Non-pigmented ciliary epithelial cell (primary cell): ENCODE results near the gene TENM4.

ENCODE experiments used
- DNase-seq: peaks from one replicate; pipeline ENCODE4 v3.0.0-alpha.2; 2010; ENCODE audit warnings: low read depth

TENM4 gene

GRCh38 chr11:79174045-79175008, 266.5 kb downstream of the TENM4 start:
- no peak for DNase-seq

DNA sequence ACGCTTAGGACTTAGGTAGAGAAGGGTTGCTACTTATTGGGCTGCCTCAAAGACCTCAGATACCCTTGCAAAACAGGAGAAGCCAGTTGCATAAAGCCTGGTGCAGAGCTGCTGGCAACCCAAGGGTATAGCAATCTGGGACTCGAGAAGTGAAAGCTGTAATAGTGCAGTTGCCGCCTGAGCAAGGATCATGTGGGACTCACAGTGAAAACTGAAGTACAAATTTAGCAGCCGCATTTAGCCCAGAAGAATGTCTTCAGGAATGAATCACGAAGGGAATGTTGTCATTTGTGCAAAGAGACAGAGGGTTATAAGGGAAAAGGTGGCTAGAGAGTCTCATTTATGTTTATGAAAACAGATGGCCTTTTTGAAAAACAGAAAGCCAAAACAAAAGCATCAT, 267.2 kb downstream of the TENM4 start:
- peak; percentile 57 for DNase-seq

GRCh38 chr11:79170321-79170720, 270.5 kb downstream of the TENM4 start:
- no peak for DNase-seq

GRCh38 chr11:79168530-79169110, 272.2 kb downstream of the TENM4 start:
- DNase-seq, result no peak

DNA sequence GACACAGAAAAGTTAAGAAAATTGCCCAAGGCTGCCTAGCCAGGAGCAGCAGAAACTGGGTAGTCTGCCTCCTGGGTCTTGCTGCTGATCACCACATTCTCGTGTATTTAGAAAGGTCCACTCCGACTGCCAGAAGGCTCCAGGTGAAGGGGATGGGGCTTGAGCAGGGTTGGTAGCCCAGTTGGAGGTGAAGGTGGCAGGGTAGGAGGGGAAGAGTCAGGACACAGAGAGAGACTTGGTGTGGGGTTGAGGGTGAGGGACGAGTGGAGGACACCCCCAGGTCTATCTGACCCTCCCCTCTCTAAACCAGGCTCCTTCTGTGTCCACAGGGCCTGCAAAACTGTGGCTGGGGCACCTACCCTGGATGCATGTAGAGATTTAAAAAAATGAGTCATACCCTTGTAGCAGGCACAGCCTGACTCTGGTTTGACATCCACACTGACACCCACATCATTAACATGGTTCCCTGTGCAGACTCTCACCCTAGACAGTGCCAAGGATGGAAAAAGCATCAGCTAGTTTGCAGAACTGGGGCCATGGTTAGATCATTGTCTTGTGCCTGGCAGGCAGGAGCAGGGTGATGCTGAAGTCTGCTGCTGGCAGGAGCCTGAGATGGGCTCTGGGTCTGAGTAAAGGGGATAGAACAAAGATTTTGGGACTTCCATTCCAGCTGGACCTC, 273.2 kb downstream of the TENM4 start:
- no peak for DNase-seq

GRCh38 chr11:79165908-79166307, 274.9 kb downstream of the TENM4 start:
- DNase-seq, result no peak

GRCh38 chr11:79160791-79161403, 279.9 kb downstream of the TENM4 start:
- no peak for DNase-seq

GRCh38 chr11:79159657-79160450, 281.0 kb downstream of the TENM4 start:
- DNase-seq, result no peak

DNA sequence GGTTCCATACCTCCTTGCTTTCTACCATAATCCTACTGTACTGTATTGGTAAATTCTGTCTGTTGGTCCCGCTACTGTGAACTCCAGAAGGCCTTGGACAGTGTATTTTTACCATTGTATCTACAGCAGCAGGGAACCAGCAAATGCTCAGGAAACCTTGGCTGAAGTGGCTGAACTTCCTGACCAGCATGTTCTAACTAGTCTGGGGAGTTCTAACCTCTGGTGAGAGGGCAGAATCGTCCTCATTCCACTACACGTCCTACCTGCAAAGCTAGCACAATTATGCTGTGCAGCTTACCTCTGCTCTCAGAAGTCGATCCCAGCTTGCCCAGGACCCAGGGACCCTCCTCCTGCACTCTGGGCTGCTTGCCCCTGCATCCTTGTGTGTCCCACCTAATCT, 283.1 kb downstream of the TENM4 start:
- no peak for DNase-seq

- DNase-seq, result no peak
Measured at GRCh38 chr11:79156031-79156430, 284.8 kb downstream of the TENM4 start.

DNA sequence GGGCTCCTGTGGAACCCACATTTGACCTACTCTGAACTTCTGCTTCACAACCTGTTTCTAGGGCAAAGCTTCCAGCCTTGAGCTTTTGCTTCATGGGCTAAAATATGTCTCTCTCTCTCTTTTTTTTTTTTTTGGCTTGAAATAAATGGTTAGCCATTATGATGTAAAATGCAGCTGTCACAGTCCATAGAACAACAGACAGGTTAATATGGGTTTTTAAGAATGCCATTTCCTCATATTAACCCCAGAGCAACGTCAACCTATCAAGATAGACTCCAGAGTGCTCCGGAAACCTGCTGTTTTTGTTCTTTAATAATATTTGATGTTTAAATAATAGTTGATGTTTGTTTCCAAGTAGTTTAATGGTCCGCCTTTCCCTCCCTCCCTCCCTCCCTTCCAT, 285.6 kb downstream of the TENM4 start:
- no peak for DNase-seq

GRCh38 chr11:79152511-79152910, 288.3 kb downstream of the TENM4 start:
- no peak for DNase-seq

DNA sequence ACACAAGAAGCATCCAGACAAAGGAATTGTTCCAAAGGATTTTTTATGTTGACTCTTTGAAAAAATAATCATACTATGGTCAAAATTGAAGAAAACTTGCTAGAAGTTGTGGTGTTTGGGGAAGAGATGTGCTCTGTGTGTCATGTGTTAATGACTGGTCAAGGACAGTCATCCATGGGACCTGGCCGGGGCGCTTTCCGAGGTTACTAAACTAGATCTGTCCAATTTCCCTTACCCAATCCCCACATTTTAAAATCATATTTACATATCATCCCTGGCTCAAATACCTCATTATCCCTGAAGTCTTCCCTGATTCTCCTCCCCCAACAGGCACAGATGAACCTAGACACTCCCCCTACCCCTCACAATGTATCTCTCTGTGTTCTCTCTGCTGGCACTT, 289.4 kb downstream of the TENM4 start:
- DNase-seq, result no peak

DNA sequence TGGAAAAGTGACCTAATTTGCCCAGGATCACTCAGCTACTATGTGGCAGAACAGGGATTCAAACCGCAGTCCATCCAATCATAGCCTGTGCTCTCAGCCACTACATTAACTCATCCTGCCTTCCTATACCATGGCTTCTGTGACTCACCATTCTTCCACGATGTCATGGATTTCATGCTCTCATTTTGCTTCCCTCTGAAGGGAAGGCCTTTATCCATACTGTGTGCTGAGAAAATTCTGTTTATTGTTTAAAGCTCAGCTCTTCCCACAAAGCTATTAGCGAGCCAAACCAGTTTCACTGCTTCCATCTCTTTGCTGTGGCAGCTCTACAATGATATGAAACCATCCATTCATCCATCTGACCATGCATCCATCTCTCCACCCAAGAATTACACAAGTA, 289.9 kb downstream of the TENM4 start:
- DNase-seq, result no peak

- DNase-seq, result no peak
Measured at GRCh38 chr11:79150320-79150719, 290.5 kb downstream of the TENM4 start.

GRCh38 chr11:79147731-79148130, 293.1 kb downstream of the TENM4 start:
- no peak for DNase-seq

- DNase-seq, result no peak
Measured at GRCh38 chr11:79147011-79147410, 293.8 kb downstream of the TENM4 start.

DNA sequence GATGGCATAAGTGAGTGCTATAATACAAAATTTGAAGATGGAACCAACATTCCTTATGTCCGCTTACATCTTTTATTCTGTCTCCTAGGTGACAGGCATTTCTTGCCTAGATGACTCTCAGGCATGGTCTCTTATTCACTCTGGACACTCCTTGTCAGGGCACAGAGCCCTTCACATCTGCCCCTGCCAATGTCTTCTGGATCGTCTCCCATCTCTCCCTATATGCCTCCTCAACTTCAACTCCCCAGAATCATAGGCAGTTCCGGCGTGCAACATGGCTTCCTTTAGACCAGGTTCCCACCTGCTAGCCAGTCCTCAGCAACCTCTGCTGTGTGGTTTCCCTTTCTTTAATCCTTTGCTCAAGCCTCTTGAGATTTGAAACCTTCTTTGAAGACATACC, 300.9 kb downstream of the TENM4 start:
- no peak for DNase-seq

GRCh38 chr11:79129702-79130101, 311.1 kb downstream of the TENM4 start:
- no peak for DNase-seq

GRCh38 chr11:79128291-79128690, 312.5 kb downstream of the TENM4 start:
- DNase-seq, result no peak

DNA sequence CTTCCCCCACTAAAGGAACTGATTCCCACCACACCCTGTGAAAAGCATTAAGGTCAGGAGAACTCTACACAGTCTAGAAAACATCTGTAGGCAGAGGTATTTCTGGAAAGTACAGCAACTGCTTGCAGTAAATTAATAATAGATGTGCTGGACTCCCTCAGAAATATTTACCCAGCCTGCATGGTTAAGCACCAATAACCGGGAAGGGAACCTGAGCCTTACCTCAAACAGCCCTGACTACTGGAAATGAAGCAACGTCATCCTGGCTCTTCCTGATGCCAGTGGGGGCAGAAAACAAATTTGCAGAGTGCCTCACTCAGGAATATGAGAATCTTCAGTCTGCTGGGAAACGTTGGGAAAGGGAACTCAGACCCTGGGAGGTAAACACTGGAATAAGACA, 318.1 kb downstream of the TENM4 start:
- no peak for DNase-seq

GRCh38 chr11:79121351-79121750, 319.5 kb downstream of the TENM4 start:
- no peak for DNase-seq
